ENCODE measurements around the gene LRIT1.
A peak's percentile ranks its signal among the peaks of the same experiment; 100 is the strongest.

LRIT1 gene

DNA sequence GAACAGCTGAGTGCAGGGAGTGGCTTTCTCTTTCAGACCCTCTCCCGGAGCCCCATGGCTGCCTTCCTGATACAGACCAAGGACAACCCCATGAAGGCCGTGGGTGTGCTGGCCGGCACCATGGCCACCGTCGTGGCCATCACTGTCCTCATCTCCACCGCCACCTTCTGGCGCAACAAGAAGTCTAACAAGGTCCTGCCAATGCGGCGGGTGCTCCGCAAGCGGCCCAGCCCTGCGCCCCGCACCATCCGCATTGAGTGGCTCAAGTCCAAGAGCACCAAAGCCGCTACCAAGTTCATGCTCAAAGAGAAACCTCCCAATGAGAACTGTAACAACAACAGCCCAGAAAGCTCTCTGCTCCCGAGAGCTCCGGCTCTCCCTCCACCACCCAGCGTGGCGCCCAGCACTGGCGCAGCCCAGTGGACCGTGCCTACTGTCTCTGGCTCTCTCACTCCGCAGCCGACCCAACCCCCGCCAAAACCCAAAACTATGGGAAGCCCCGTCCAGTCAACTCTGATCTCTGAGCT, 27.2 kb downstream of the LRIT1 start:
- DNase-seq, result no peak

DNA sequence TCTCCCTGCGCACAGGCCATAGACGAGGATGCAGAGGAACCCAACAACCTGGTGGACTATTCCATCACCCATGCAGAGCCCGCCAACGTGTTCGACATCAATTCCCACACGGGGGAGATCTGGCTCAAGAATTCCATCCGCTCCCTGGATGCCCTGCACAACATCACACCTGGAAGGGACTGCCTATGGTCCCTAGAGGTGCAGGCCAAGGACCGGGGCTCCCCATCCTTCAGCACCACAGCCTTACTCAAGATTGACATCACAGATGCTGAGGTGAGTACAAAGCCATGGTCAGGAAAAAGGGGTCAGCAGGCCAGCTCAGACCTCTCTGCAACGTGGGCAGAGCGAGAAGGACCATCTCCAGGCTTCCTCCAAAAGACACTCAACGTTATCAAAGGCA, 28.3 kb downstream of the LRIT1 start:
- DNase-seq, result no peak

DNA sequence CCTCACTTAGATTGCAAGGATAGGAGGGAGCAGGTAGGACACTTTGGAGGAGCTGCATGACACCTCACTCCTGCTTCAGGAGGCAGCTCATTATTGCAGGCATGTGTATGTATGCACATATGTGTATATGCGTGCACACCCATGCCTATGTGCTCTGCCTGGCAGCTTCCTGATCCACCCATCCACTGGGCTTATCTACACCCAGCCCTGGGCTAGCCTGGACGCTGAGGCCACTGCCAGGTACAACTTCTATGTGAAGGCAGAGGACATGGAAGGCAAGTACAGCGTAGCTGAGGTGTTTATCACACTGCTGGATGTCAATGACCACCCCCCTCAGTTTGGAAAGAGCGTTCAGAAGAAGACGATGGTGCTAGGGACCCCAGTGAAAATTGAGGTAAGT, 29.3 kb downstream of the LRIT1 start:
- no peak for DNase-seq

DNA sequence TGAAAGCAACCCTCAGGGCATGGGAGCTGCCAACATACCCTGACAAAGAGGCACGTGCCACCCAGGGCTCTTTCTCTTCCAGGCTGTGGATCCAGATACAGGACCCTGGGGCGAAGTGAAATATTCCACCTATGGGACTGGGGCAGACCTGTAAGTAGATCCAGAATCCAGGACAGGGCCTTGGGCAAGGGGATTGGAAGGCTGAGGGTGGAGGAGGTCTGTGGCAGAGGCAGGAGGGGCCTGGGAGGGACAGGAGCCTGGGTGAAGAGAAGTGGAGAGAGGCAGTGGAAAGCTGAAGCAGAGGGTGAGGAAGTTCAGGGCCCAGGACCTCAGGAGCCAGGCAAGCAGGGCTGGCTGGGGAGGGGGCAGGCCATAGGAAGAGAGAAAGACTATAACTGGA, 29.8 kb downstream of the LRIT1 start:
- no peak for DNase-seq

DNA sequence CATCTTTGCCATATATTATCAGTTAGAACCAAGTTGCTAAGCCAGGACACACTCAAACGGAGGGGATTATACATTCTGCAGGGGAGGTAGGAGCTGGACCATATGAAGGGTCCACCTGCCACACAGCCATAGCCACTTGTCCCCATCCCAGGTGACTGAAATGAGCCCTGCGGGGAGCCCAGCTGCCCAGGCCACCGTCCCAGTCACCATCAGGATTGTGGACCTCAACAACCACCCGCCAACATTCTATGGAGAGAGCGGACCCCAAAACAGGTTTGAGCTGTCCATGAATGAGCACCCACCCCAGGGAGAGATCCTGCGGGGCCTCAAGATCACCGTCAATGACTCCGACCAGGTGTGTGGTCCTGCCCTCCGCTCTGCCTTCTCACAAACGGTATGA, 33.3 kb downstream of the LRIT1 start:
- no peak for DNase-seq

DNA sequence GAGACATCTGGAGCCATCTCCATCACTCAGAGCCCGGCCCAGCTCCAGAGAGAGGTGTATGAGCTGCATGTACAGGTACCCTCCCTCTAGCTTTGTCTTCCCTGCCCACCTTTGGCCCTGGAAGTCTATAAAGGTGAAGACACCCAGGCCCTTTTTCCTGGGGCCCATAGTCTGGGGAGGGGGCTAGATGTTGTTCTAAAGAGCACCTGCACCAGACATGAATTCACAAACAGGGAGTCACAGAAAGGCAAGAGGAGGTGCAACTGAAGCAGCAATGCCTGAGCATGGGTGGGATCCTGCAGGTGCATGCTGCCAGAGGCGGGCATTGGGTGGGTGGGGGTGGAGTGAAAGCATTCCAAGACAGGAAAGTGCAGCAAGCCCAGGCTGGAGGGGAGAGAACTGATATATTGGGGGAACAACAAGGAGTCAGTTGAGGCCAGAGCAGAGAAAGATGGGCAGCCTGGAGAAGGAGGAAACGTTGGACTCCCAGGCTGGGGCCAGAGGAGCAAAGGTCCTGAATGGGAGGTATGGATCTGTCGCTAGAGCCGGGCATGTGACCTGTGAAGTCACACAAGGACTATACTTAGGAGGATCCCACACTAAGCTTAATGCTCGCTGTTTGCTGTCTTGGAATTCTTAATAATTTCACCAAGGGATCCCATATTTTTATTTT, 35.4 kb downstream of the LRIT1 start:
- no peak for DNase-seq

DNA sequence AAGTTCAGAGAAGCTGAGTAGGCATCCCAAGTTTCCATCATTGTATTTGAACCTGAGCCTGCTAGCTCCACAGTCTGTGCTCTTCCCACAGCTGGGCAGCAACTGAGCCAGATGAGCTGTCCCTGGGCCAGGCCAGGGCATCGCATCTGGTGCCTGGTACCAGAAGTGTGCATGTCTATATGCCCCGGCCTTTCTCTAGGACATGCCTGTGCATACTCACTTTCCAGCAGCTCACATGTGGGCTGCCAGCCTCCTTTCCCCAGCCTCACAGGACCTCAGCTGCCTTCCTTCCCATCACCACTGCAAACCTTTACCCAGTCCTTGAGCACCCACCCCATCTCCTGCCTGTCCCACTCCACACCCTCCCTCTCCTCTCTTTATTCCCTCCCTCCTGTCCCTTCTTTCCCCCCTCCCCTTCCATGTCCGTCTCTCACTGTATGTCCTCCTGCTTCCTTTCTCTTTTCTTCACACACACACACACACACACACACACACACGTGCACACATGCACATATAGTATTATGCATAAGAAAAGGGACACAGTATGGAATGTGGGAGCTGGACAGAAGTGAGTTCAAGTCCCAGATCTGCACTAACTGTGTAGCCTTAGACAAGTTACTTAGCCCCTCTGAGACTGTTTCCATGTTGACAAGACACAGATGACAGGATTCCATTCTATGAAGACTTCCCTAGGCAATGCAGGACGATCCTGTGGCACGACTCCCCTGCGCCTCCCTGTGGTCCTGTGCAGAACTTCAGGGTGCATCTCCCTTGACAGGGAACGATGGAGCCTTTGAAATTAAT, 36.1 kb downstream of the LRIT1 start:
- peak; percentile 61 for DNase-seq

DNA sequence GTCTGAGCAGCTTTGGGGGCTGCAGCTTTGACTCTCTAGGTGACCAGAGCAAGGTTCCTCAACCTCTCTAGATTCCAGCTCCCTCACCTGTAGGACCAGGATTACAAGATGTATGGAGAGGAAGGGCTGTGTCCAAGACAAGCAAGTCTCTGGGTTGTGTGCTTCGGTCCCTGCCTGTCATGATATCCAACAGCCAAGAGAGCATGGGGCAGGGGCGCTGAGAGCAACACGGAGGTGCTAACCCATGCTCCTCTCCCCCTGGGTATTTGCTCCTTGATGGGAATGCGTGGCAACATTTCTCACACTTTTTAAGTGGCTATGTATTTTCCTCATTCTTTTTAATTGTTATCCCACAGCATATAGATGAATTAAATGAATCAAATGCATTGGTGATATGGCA, 36.7 kb downstream of the LRIT1 start:
- DNase-seq, result no peak

DNA sequence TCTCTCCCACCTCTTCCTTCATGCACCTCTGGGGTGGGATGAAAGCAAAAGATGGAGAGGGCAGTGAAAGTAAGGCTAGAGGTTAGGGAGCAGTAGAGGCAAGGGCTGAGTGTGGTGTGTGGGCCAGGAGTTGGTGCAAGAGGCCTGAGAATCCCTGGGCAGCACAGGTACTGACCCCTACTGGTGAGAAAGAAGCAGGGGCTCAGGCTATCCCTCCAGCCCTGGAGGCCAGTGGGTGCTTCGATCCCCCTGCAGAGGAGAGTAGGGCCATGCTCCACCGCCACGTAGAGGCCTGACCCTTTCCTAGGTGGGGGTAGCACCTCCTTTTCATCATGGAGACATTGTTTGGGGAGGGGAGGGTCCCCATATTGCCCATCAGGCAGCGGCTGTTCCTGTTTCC, 37.2 kb downstream of the LRIT1 start:
- DNase-seq, result no peak

DNA sequence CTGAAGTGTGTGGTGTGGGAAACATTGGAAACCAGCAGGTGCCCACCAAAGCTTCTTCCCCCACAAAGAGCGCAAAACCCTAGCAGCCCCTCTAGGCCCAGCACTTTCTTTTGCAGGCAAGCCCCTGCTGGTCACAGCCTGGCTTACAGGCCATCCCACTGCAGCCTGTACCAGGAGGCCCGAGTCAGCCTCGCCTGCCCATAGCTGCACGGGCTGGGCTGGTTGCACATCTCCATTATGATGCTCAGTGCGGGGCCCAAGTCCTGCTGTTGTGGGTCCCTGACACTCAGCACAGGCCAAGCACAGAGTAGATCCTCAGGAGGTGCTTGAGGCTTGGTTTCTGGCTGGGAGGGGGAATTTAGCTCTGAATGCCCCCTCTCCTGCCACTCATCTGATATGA, 39.0 kb downstream of the LRIT1 start:
- no peak for DNase-seq

DNA sequence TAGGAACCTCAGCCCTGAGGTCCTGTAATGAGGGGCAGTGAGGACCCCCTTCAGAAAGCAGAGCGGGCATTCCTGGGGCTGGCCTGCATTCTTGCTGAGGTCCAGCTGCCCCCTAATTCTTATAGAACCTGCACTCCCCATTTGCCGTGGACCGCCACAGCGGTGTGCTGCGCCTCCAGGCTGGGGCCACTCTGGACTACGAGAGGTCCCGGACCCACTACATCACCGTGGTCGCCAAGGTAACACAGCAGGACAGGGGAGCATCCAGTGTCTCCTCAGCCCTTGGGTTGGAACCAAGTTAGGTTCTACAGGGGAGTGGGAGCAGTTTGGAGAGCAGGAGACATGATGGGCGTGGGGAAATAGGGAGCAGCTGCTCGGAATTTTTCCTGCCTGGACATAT, 39.7 kb downstream of the LRIT1 start:
- DNase-seq, result no peak

DNA sequence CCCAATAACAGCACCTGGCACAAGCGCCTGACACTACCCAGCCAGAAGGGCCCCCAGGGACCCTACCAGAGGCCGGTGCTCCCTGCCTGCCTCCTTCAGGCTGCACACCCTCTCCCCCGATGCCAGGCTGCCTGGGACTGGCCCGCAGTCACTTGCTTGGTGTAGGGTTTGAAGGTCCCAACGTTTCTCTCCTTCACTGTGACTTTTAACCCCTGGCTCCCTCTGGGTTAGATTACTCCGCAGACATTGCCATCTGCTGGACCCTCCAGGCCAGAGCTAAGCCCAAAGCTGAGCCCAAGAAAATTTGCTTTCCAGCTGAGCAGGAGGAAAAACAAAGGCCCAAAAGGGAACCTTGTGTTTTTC, 40.1 kb downstream of the LRIT1 start:
- no peak for DNase-seq

DNA sequence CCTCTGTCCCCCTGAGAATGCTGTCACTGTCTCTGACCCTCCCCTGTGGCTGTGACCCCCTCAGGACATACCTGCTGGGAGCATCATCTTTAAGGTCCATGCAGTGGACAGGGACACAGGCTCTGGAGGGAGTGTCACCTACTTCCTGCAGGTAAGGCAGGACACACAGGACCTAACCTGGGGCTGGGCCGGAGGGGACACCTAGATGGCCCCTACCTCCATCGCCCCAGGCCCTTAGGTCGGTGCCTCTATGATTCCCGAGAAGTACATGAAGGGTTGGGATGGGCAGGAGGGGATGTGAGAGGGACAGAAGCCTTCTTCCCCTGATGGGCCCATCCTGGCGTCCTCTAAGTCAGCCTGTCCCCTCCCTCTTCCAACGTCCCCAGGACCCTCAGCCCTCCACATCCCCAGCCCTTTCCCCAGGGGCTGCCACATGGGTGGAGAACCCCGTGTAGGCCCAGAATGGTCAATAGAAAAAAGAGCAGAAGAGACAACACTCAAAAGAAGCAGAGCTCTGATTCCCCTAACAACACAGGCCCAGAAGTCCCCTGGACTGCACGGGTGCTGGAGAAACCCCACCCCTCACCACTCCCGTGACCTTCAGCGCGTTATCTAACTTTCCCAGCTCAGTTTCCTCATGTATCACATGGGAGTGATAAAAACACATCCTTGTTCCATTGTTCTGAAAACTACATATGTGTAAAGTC, 40.7 kb downstream of the LRIT1 start:
- DNase-seq, result no peak

DNA sequence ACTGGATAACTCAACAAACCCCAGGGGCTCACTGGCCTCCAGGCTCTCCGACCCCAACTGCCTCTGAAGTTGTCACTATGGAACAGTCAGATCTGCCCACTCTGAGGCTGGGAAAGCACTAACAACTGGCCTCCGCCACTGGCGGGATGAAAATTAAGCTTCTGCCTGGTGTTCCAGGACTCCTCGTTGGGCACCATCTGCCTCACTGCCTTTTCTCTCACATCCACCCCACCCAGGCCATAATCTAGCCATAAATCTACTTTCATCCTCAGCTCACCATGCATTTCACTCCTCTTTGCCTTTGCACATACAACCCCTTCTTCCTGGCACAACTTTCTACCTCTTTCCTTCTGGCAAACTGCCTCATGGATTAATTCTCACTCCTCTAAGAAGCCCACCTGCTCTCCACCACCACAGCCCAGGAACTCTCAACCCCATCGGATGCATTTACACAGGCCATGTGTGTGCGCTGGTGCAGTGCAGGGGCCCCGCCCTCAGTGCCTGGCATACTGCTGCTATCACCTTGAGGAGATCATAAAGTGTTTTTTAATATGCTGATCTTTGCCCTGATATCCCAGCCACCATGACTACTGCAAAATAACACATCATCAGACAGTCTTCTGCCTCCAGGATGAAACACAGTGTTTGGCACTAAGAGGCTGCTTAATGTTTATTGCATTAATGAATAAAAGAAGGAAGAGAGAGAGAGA, 43.0 kb downstream of the LRIT1 start:
- DNase-seq, result no peak

DNA sequence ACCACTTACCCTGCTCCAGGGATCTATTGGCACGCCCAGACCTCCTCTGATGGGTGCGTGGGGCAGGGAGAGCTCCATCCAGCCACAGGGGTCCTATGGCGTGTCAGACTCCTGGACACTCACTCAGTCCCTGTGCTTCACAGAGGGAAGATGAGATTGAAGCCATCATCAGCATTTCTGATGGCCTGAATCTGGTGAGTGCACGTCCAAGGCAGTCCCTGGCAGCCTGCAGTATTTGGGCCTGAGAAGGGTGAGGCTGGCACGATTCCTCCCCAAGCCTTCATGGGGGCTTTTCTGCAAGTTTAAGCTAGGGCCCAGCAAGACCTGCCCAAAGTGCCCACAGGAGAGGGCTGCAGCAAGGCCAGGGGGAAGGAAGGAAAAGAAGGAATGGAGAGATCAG, 43.7 kb downstream of the LRIT1 start:
- no peak for DNase-seq

DNA sequence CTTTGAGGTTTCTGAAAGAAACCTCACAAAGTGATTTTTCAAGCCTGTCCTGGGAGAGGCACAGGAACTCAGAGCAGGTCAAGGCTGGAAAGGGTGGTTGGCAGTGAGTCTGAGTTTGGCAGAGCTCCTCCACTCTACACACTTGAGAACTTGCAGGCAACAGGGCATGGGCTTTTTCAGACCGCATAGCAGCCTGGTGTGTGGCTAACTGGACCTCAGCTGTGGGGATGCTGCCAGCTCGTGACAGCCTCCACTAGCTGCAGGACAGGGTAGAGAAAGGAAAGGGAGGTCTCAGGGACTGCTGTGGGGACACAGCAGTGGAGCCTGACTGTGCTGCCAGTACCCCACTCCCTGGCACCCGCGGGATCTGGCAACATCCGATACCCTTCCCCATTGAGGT, 44.4 kb downstream of the LRIT1 start:
- no peak for DNase-seq

DNA sequence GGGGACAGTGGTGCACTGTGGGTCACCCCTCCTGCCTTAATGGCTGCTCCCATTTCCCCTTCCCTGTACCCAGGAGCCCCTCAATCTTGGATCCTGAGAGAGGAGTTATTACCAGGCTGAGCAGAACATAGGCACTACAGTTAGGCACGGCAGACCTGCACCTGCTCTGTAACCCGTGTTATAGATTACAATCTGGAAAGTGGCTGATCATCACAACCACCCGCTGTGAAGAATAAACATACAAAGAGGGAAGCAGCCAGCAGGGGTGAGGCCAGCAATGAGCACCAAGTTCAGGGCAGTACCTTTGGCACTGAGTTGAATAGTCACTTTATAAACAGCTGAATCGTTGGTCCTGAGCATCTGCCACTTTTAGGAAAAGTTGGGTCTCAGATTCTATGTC, 45.3 kb downstream of the LRIT1 start:
- DNase-seq, result no peak

DNA sequence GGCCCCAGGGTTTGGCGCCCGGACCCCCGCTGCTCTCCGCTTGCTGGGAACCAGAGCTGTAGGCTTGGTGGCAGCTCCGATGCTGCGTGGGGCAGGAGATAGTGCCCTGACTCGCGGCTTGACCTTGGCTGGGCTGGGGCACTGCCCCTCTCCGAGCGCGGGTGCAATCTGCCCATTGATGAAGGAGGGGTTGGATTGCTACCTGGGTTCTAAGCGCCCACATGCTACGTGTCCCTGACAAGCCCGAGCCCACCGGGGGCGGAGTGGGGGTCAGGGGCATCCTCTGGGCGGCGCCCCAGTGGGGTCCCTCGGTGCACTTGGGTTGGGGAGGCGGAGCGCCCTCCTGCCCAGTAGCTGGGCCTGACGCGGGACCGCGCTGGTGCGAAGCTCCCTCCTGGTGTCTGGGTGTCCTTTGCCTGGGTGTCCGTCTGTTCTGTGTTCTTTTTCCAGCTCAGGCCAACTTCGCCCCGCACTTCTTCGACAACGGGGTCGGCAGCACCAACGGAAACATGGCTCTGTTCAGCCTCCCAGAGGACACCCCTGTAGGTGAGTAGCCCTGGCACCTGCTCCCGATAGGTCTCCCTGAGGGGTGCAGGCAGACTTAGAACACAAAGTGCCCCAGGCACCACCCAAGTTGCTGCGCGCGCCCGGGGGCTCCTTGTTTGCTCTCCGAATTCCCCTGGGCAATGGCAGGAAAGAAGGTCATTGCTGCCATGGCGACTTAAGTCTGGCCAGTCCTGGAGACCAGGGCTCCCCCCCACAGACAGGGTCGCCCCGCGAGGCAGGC, 46.1 kb downstream of the LRIT1 start:
- DNase-seq, result no peak

DNA sequence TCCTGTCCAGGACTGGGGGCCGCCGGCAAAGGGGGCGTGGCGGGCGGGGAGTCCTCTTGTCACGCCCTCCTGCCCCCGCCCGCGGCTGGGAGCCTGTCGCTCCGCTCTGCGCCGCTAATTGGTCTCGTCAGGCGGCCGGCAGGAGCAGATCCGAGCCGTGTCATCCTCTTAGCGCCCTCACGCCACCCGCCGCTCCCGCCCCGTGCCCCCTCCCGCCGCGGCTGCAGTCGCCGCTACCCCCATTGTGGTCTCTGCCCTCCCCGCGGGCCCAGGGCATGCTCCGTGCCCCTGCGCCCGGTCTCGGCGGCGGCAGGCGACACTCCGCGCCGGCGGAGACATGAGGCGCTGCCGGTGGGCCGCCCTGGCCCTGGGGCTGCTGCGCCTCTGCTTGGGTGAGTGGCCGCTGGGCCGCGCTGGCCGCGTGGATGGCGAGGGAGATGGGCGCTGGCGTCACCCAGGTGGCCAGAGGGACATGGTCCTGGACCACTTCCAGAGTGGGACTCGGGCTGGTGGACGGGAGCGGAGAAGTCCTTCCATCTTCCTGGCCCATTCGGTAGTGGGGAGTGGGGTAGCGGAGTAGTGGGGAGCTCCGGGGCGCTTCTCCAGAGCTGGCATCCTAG, 46.8 kb downstream of the LRIT1 start, which contains the start of gene CDHR1:
CDHR1 (plus strand) TSS at position 114 of the 620 bp plus-strand sequence; CDS start at position 338, 224 bp downstream.
- DNase-seq, result peak; percentile 62

DNA sequence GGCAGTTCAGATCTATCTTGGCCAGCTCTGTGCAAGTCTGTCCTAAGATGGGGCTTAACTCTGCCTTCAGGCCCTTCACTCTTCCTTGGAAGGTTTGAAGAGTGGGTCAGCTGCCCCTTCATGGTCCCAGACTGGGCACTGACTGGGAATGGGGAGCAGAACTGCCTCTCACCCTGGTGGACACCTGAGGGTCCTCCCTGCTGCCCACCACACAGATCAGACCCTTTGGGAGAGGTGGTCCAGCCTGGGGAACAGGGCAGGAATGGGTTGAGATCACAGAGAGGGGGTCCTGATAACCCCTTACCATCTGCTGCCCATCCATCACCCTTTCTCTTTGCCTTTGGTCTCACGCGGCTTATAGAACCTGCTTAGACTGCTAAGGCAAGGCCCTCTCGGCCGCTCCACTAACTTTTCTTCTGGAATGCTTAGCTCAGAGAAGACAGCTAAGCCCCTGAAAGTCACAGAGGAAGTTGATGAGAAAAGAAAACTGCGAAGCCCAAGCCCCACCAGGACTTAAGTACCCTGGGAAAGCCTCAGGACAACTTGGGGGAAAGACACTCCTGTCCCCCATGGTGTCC, 47.4 kb downstream of the LRIT1 start:
- DNase-seq, result no peak

DNA sequence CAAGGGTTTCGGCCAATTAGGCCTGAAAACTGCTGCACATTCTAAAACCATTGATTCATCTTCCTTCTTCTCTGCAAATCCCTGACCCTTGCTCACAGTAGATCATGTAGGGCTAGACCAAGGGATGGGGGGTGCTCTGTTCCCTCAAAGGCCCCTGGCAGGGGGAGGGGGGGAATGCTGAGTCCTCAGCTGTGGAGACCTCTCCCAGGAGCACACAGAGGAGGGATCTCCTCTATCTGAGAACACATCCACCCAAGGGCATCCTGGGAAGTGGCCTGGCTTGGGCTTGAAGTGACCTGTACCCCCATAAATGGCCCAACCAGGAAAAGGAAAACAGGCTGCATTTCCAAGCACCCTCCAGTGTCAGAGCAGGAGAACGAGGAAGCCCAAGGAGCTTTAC, 48.0 kb downstream of the LRIT1 start:
- no peak for DNase-seq

Data from CD4-positive, alpha-beta T cell treated with Interleukin-12 subunit alpha and Interleukin-12 subunit beta, for 1 hour (primary cell).